ENCODE results near the gene MTCH2. TPM values are rescaled to one million over a fixed set of nuclear protein-coding genes. Genes with fewer than 3 reads are reported as not detected.
"Not testable (repeated sequence)": the region's sequence is repeated elsewhere in the genome, so short reads cannot be mapped to it uniquely, and the experiment has no call there.

Gene MTCH2
- total and polyA plus RNA-seq, 4 donors, result 33.0 to 76.2 (median 59.8) TPM

GRCh38 chr11:47649276-47649675 is 6.9 kb upstream of the MTCH2 start:
- WGBS, 2 donors, result 66 to 92% methylated on average over 3 of the region's 3 CpGs
- H3K27me3 ChIP-seq (ENCODE audit: control insufficient read depth in 3 of 3, insufficient read depth in 3 of 3, low read length in 2 of 3), result no peaks in the 10 kb centered on the region

GRCh38 chr11:47646019-47646418 is 3.7 kb upstream of the MTCH2 start:
- DNase-seq, result no peak
- no peak for TF ChIP-seq CTCF (IDR thresholded peaks at IDR 0.05; ENCODE audit: control extremely low read depth, extremely low read depth)
- Histone ChIP-seq H3K27me3 (ENCODE audit: control insufficient read depth in 3 of 3, insufficient read depth in 3 of 3, low read length in 2 of 3) (no peaks in the 10 kb centered on the region), H3K4me3 (no peak overlapping the region), H3K9me3 (ENCODE audit: control insufficient read depth in 4 of 4, insufficient read depth in 3 of 4, low read length in 3 of 4) (no peaks in the 10 kb centered on the region), H3K9ac (ENCODE audit: insufficient read depth in 1 of 2, low read length in 2 of 2) (no peak overlapping the region), H3K27ac (ENCODE audit: low read depth in 1 of 2, low read length in 1 of 2) (no peak overlapping the region), H3K36me3 (ENCODE audit: control insufficient read depth in 4 of 4, insufficient read depth in 4 of 4, low read length in 4 of 4) (no peaks in the 10 kb centered on the region), H3K4me1 (ENCODE audit: control insufficient read depth in 5 of 5, insufficient read depth in 5 of 5, low read length in 5 of 5) (peaks cover 0 to 7% (median 5%) of the 10 kb centered on the region in 5 donors)
- WGBS, 2 donors, result 89 to 92% methylated on average over 6 of the region's 6 CpGs
- no peak for ATAC-seq (ENCODE audit: insufficient read depth, low FRiP score)

More at GRCh38 chr11:47649276-47649675, 6.9 kb upstream of the MTCH2 start:
- Histone ChIP-seq H3K9me3 (ENCODE audit: control insufficient read depth in 4 of 4, insufficient read depth in 3 of 4, low read length in 3 of 4) (peaks cover 0 to 3% (median under 1%) of the 10 kb centered on the region in 4 donors), H3K4me3 (no peak overlapping the region), H3K36me3 (ENCODE audit: control insufficient read depth in 4 of 4, insufficient read depth in 4 of 4, low read length in 4 of 4) (no peaks in the 10 kb centered on the region), H3K4me1 (ENCODE audit: control insufficient read depth in 5 of 5, insufficient read depth in 5 of 5, low read length in 5 of 5) (no peaks in the 10 kb centered on the region), H3K9ac (ENCODE audit: insufficient read depth in 1 of 2, low read length in 2 of 2) (no peak overlapping the region), H3K27ac (ENCODE audit: low read depth in 1 of 2, low read length in 1 of 2) (no peak overlapping the region)
- ATAC-seq (ENCODE audit: insufficient read depth, low FRiP score) (no peak), DNase-seq (no peak)
- TF ChIP-seq CTCF (IDR thresholded peaks at IDR 0.05; ENCODE audit: control extremely low read depth, extremely low read depth), result no peak

GRCh38 chr11:47645500-47645899 is 3.1 kb upstream of the MTCH2 start:
- Histone ChIP-seq H3K9me3 (ENCODE audit: control insufficient read depth in 4 of 4, insufficient read depth in 3 of 4, low read length in 3 of 4) (no peaks in the 10 kb centered on the region), H3K9ac (ENCODE audit: insufficient read depth in 1 of 2, low read length in 2 of 2) (no peak overlapping the region), H3K36me3 (ENCODE audit: control insufficient read depth in 4 of 4, insufficient read depth in 4 of 4, low read length in 4 of 4) (no peaks in the 10 kb centered on the region), H3K4me1 (ENCODE audit: control insufficient read depth in 5 of 5, insufficient read depth in 5 of 5, low read length in 5 of 5) (peaks cover 0 to 11% (median 5%) of the 10 kb centered on the region in 5 donors), H3K27me3 (ENCODE audit: control insufficient read depth in 3 of 3, insufficient read depth in 3 of 3, low read length in 2 of 3) (no peaks in the 10 kb centered on the region), H3K4me3 (no peak overlapping the region), H3K27ac (ENCODE audit: low read depth in 1 of 2, low read length in 1 of 2) (no peak overlapping the region)
- ATAC-seq (ENCODE audit: insufficient read depth, low FRiP score), result no peak
- no peak for TF ChIP-seq CTCF (IDR thresholded peaks at IDR 0.05; ENCODE audit: control extremely low read depth, extremely low read depth)
- DNase-seq, result no peak
- 83 to 85% methylated on average over 6 of the region's 6 CpGs for WGBS, 2 donors

GRCh38 chr11:47641600-47642098 is 710 bp downstream of the MTCH2 start:
- Histone ChIP-seq H3K9ac (ENCODE audit: insufficient read depth in 1 of 2, low read length in 2 of 2) (peak overlapping the region; percentile 86 to 91), H3K9me3 (ENCODE audit: control insufficient read depth in 4 of 4, insufficient read depth in 3 of 4, low read length in 3 of 4) (no peaks in the 10 kb centered on the region), H3K36me3 (ENCODE audit: control insufficient read depth in 4 of 4, insufficient read depth in 4 of 4, low read length in 4 of 4) (peaks cover 0 to 4% (median 3%) of the 10 kb centered on the region in 4 donors), H3K27me3 (ENCODE audit: control insufficient read depth in 3 of 3, insufficient read depth in 3 of 3, low read length in 2 of 3) (no peaks in the 10 kb centered on the region), H3K27ac (ENCODE audit: low read depth in 1 of 2, low read length in 1 of 2) (peak overlapping the region; percentile 82 to 98), H3K4me3 (peak overlapping the region; percentile 87), H3K4me1 (ENCODE audit: control insufficient read depth in 5 of 5, insufficient read depth in 5 of 5, low read length in 5 of 5) (peaks cover 0 to 13% (median 5%) of the 10 kb centered on the region in 5 donors)
- no peak for ATAC-seq (ENCODE audit: insufficient read depth, low FRiP score)
- TF ChIP-seq CTCF (IDR thresholded peaks at IDR 0.05; ENCODE audit: control extremely low read depth, extremely low read depth), result no peak
- 9% methylated on average over 13 to 14 of the region's 14 CpGs for WGBS, 2 donors
- DNase-seq, result peak in 1 of 3 donors; percentile 31

- not testable (repeated sequence) for H3K36me3 ChIP-seq (ENCODE audit: control insufficient read depth in 4 of 4, insufficient read depth in 4 of 4, low read length in 4 of 4); H3K27me3 ChIP-seq (ENCODE audit: control insufficient read depth in 3 of 3, insufficient read depth in 3 of 3, low read length in 2 of 3); ATAC-seq (ENCODE audit: insufficient read depth, low FRiP score); H3K4me3 ChIP-seq; H3K9me3 ChIP-seq (ENCODE audit: control insufficient read depth in 4 of 4, insufficient read depth in 3 of 4, low read length in 3 of 4); DNase-seq; H3K9ac ChIP-seq (ENCODE audit: insufficient read depth in 1 of 2, low read length in 2 of 2); H3K27ac ChIP-seq (ENCODE audit: low read depth in 1 of 2, low read length in 1 of 2)
- peaks cover 0 to 13% (median 5%) of the 10 kb centered on the region in 5 donors for H3K4me1 ChIP-seq (ENCODE audit: control insufficient read depth in 5 of 5, insufficient read depth in 5 of 5, low read length in 5 of 5)
- WGBS, 2 donors, result 82 to 86% methylated on average over 6 of the region's 6 CpGs
Measured at GRCh38 chr11:47640506-47640905, 1.9 kb downstream of the MTCH2 start.
